PC-9 (cell line): ENCODE results near the gene INKA2. TPM values are rescaled to one million over a fixed set of nuclear protein-coding genes. Genes with fewer than 3 reads are reported as not detected.
"Not testable (repeated sequence)": the region's sequence is repeated elsewhere in the genome, so short reads cannot be mapped to it uniquely, and the experiment has no call there.

Source experiments
- BruUV-seq: library from RNA; stranded (reverse); fragments of 400-500 nt; replicated peaks from 2 replicates; lab custom pipeline; 2021; lab: Mats Ljungman, UMichigan
- CTCF ChIA-PET: fragments of 300-600 bp; sonication (Branson Sonifier 250); formaldehyde crosslinking; loops from one replicate; lab custom pipeline; 2022; ENCODE audit warnings: antibody characterized with exemption; lab: Charles Lee
- POLR2A ChIA-PET: fragments of 300-600 bp; sonication (Branson Sonifier 250); formaldehyde crosslinking; loops from one replicate; lab custom pipeline; 2022; ENCODE audit warnings: antibody characterized with exemption; ENCODE audit not compliant: unreplicated experiment; lab: Charles Lee
- DNase-seq, 2 experiments: peaks; one replicate each; pipeline versions ENCODE4 v3.0.0 to v3.0.0-alpha.2; 2015 to 2022; ENCODE audit warnings: mixed read lengths in 1 of 2
- H2AFZ ChIP-seq: fragments of 200-600 bp; sonication (generic); 2 replicates; pipeline ENCODE4 v1.8.1; 2017; ENCODE audit warnings: antibody characterized with exemption
- H3F3A ChIP-seq: fragments of 200-600 bp; sonication (generic); 2 replicates; pipeline ENCODE4 v1.8.1; 2017; ENCODE audit warnings: antibody characterized with exemption, mild to moderate bottlenecking, low read depth; ENCODE audit not compliant: insufficient read depth
- H3K27ac ChIP-seq: fragments of 200-600 bp; sonication (generic); 2 replicates; pipeline ENCODE4 v1.6.1; 2016; ENCODE audit warnings: mixed run types
- H3K27me3 ChIP-seq: fragments of 200-600 bp; sonication (generic); 2 replicates; pipeline ENCODE4 v1.6.1; 2016; ENCODE audit warnings: low read depth, mixed run types; ENCODE audit not compliant: insufficient read depth
- H3K36me3 ChIP-seq: fragments of 200-600 bp; sonication (generic); 2 replicates; pipeline ENCODE4 v1.6.1; 2016; ENCODE audit warnings: low read depth, mixed run types
- H3K4me1 ChIP-seq: fragments of 200-600 bp; sonication (generic); replicated peaks from 2 replicates; pipeline ENCODE4 v1.6.1; 2016; ENCODE audit warnings: mixed run types; ENCODE audit not compliant: insufficient read depth
- H3K4me2 ChIP-seq: fragments of 200-600 bp; sonication (generic); 2 replicates; pipeline ENCODE4 v1.6.1; 2017; ENCODE audit warnings: mixed run types
- H3K4me3 ChIP-seq: fragments of 200-600 bp; sonication (generic); 2 replicates; pipeline ENCODE4 v1.6.1; 2016; ENCODE audit warnings: mixed run types
- H3K79me2 ChIP-seq: fragments of 200-600 bp; sonication (generic); 2 replicates; pipeline ENCODE4 v1.6.1; 2017; ENCODE audit warnings: low read depth, mixed run types
- H3K9me2 ChIP-seq: fragments of 200-600 bp; sonication (generic); 2 replicates; pipeline ENCODE4 v1.8.1; 2017; ENCODE audit warnings: mild to moderate bottlenecking; ENCODE audit not compliant: insufficient read depth
- H3K9me3 ChIP-seq: fragments of 200-600 bp; sonication (generic); 2 replicates; pipeline ENCODE4 v1.8.1; 2016; ENCODE audit warnings: low read depth; ENCODE audit not compliant: insufficient read depth
- H4K20me1 ChIP-seq: fragments of 200-600 bp; sonication (generic); 2 replicates; pipeline ENCODE4 v1.8.1; 2017; ENCODE audit not compliant: insufficient read depth
- CTCF ChIP-seq: fragments of 200-600 bp; sonication (generic); conservative IDR thresholded peaks from 2 replicates; pipeline ENCODE4 v1.6.1; 2017; ENCODE audit warnings: mixed run types, antibody characterized with exemption, mild to moderate bottlenecking, moderate library complexity
- EZH2 ChIP-seq: fragments of 200-600 bp; sonication (generic); IDR thresholded peaks from 2 replicates; pipeline ENCODE4 v1.8.0; 2017; ENCODE audit warnings: antibody characterized with exemption, low read depth
- intact Hi-C: fragments of 100-400 bp; cut with micrococcal nuclease; formaldehyde crosslinking; loops from one replicate; pipeline ENCODE4 v1.10.0; 2022; ENCODE audit not compliant: unreplicated experiment
- total RNA-seq: library from RNA; stranded (reverse); gene quantifications from 2 replicates; pipeline ENCODE4 v1.2.3, GENCODE V29; 2021

INKA2 gene
- total RNA-seq, 1 experiment from 2014 or later, result 1.4 TPM

- Histone ChIP-seq H3K4me3 (no peak overlapping the region), H3K4me2 (no peak overlapping the region), H3K27ac (no peak overlapping the region), H3K4me1 (0 out of 2 replicates have a peak, but pooled peaks cover 6% of the 10 kb centered on the region), H3K79me2 (no peaks in the 10 kb centered on the region), H3K27me3 (peaks cover 31% of the 10 kb centered on the region; the same call in 1 of the 2 replicates), H3F3A (no peaks in the 10 kb centered on the region; the same call in 1 of the 2 replicates), H3K9me2 (no peaks in the 10 kb centered on the region), H2AFZ (no peak overlapping the region), H3K9me3 (no peaks in the 10 kb centered on the region), H4K20me1 (no peaks in the 10 kb centered on the region), H3K36me3 (no peaks in the 10 kb centered on the region)
- CTCF ChIA-PET, result no interaction called here
- BruUV-seq, result no TSS peak
- TF ChIP-seq CTCF, result no peak
- TF ChIP-seq EZH2, result no peak
- intact Hi-C loops, result no loop called here
- POLR2A ChIA-PET, result no interaction called here
- DNase-seq, result no peak
Measured at GRCh38 chr1:111743679-111744101, 4.5 kb upstream of the INKA2 start.

GRCh38 chr1:111742938-111743549, 3.8 kb upstream of the INKA2 start:
- no peak overlapping the region for H3K4me3 ChIP-seq
- H3K36me3 ChIP-seq, result no peaks in the 10 kb centered on the region
- H3F3A ChIP-seq, result no peaks in the 10 kb centered on the region; the same call in 1 of the 2 replicates
- no peak overlapping the region for H3K4me2 ChIP-seq
- peaks cover 29% of the 10 kb centered on the region; the same call in 1 of the 2 replicates for H3K27me3 ChIP-seq
- no peaks in the 10 kb centered on the region for H3K9me2 ChIP-seq
- TF ChIP-seq CTCF (no peak), EZH2 (no peak)
- ChIA-PET POLR2A (no interaction called here), CTCF (no interaction called here)
- no TSS peak for BruUV-seq
- no peak for DNase-seq
- H4K20me1 ChIP-seq, result no peaks in the 10 kb centered on the region
- H3K27ac ChIP-seq, result no peak overlapping the region
- intact Hi-C loops, result no loop called here
- H3K79me2 ChIP-seq, result no peaks in the 10 kb centered on the region
- H2AFZ ChIP-seq, result no peak overlapping the region
- H3K9me3 ChIP-seq, result no peaks in the 10 kb centered on the region
- peaks cover 10% of the 10 kb centered on the region for H3K4me1 ChIP-seq

GRCh38 chr1:111742292-111742691, 3.1 kb upstream of the INKA2 start:
- H3F3A ChIP-seq, H3K9me2 ChIP-seq, H3K4me2 ChIP-seq, BruUV-seq, H3K79me2 ChIP-seq, H2AFZ ChIP-seq, CTCF ChIA-PET, H3K9me3 ChIP-seq, H3K27ac ChIP-seq, DNase-seq, H3K4me3 ChIP-seq, H4K20me1 ChIP-seq, intact Hi-C loops, H3K36me3 ChIP-seq, POLR2A ChIA-PET: not testable (repeated sequence)
- Histone ChIP-seq H3K27me3 (peaks cover 29% of the 10 kb centered on the region; the same call in 1 of the 2 replicates), H3K4me1 (peaks cover 13% of the 10 kb centered on the region)
